Mesendoderm (in vitro differentiated cells): Measurements from ENCODE around the gene HSF5.

Experiments used
- DNase-seq: peaks from one replicate; pipeline ENCODE4 v3.0.0; 2013
- H2AK5ac ChIP-seq: 2 replicates; pipeline ENCODE4 v1.6.1; 2013; ENCODE audit warnings: low read length, inconsistent platforms
- H2BK120ac ChIP-seq: 2 replicates; pipeline ENCODE4 v1.6.1; 2013; ENCODE audit warnings: low read depth, mild to moderate bottlenecking, low read length, moderate library complexity, mixed read lengths
- H2BK15ac ChIP-seq: replicated peaks from 2 replicates; pipeline ENCODE4 v1.6.1; 2013; ENCODE audit warnings: low read depth, mild to moderate bottlenecking, moderate library complexity
- H2BK5ac ChIP-seq: 2 replicates; pipeline ENCODE4 v1.6.1; 2013; ENCODE audit warnings: low read length, inconsistent platforms
- H3K18ac ChIP-seq: 2 replicates; pipeline ENCODE4 v1.6.1; 2013; ENCODE audit warnings: mild to moderate bottlenecking, low read length, mixed read lengths
- H3K23ac ChIP-seq: one replicate; pipeline ENCODE4 v1.6.1; 2013; ENCODE audit warnings: low read length
- H3K27ac ChIP-seq: 2 replicates; pipeline ENCODE4 v1.5.1; 2013; ENCODE audit warnings: low read depth, mild to moderate bottlenecking, inconsistent platforms, low read length, moderate library complexity
- H3K27me3 ChIP-seq: 2 replicates; pipeline ENCODE4 v1.6.1; 2013; ENCODE audit warnings: low read length, control low read depth, mild to moderate bottlenecking, inconsistent platforms; ENCODE audit not compliant: insufficient read depth, poor library complexity
- H3K36me3 ChIP-seq: 2 replicates; pipeline ENCODE4 v1.6.1; 2013; ENCODE audit warnings: low read length, inconsistent platforms; ENCODE audit not compliant: control insufficient read depth, insufficient read depth
- H3K4ac ChIP-seq: one replicate; pipeline ENCODE4 v1.6.1; 2013; ENCODE audit warnings: low read depth, mild to moderate bottlenecking, low read length, moderate library complexity
- H3K4me1 ChIP-seq: 2 replicates; pipeline ENCODE4 v1.6.1; 2013; ENCODE audit warnings: low read depth, low read length, inconsistent platforms; ENCODE audit not compliant: control insufficient read depth
- H3K4me2 ChIP-seq: 2 replicates; pipeline ENCODE4 v1.6.1; 2013; ENCODE audit warnings: low read length
- H3K4me3 ChIP-seq: 2 replicates; pipeline ENCODE4 v1.5.1; 2013; ENCODE audit warnings: mild to moderate bottlenecking, low read length
- H3K56ac ChIP-seq: one replicate; pipeline ENCODE4 v1.6.1; 2013; ENCODE audit warnings: low read length
- H3K79me1 ChIP-seq: 2 replicates; pipeline ENCODE4 v1.6.1; 2013; ENCODE audit warnings: low read length, inconsistent platforms
- H3K79me2 ChIP-seq: 2 replicates; pipeline ENCODE4 v1.6.1; 2013; ENCODE audit warnings: mild to moderate bottlenecking, low read length; ENCODE audit not compliant: control insufficient read depth, insufficient read depth
- H3K9ac ChIP-seq: 2 replicates; pipeline ENCODE4 v1.6.1; 2013; ENCODE audit warnings: low read length, inconsistent platforms
- H4K5ac ChIP-seq: one replicate; pipeline ENCODE4 v1.6.1; 2013; ENCODE audit warnings: low read length
- H4K8ac ChIP-seq: one replicate; pipeline ENCODE4 v1.6.1; 2013; ENCODE audit warnings: low read depth, mild to moderate bottlenecking, control low read depth, low read length, moderate library complexity
- WGBS: extraction: QIAGEN DNeasy Blood & Tissue Kit; methylation state at CpG from one replicate; pipeline ENCODE4 v1.1.7; 2013; ENCODE audit warnings: low lambda C conversion rate, missing lambda C conversion rate; ENCODE audit not compliant: insufficient coverage; ENCODE audit errors: extremely low coverage; 5-methylcytosine and 5-hydroxymethylcytosine counted together

Gene HSF5

GRCh38 chr17:58414596-58414997 lies 73.6 kb downstream of the HSF5 start:
- 100% methylated on average over 1 of the region's 3 CpGs for whole genome bisulfite sequencing
- no peak for DNase-seq
- H2AK5ac ChIP-seq: no peak overlapping the region

GRCh38 chr17:58413684-58414083 lies 74.5 kb downstream of the HSF5 start:
- no peak for DNase-seq
- Histone ChIP-seq H4K5ac (no peak overlapping the region), H3K56ac (no peak overlapping the region), H3K4me1 (no peaks in the 10 kb centered on the region), H3K79me1 (no peaks in the 10 kb centered on the region), H2BK5ac (no peak overlapping the region), H3K4me2 (no peak overlapping the region), H3K27me3 (no peaks in the 10 kb centered on the region), H3K27ac (no peak overlapping the region), H3K79me2 (no peaks in the 10 kb centered on the region), H3K9ac (no peak overlapping the region), H2BK15ac (no peak overlapping the region), H3K23ac (no peak overlapping the region), H3K36me3 (no peaks in the 10 kb centered on the region), H4K8ac (no peak overlapping the region), H2BK120ac (no peak overlapping the region), H3K4me3 (no peak overlapping the region), H3K18ac (no peak overlapping the region), H3K4ac (no peak overlapping the region), H2AK5ac (no peak overlapping the region)
- no CpG with 5 or more reads among the region's 2 CpGs for WGBS

More at GRCh38 chr17:58414596-58414997, 73.6 kb downstream of the HSF5 start:
- no peaks in the 10 kb centered on the region for H3K4me1 ChIP-seq
- no peak overlapping the region for H3K18ac ChIP-seq
- H3K36me3 ChIP-seq: no peaks in the 10 kb centered on the region
- H3K27ac ChIP-seq: no peak overlapping the region
- H3K79me2 ChIP-seq: no peaks in the 10 kb centered on the region
- H4K8ac ChIP-seq: no peak overlapping the region
- H3K56ac ChIP-seq: no peak overlapping the region
- no peak overlapping the region for H2BK15ac ChIP-seq
- H3K4me3 ChIP-seq: no peak overlapping the region
- no peak overlapping the region for H4K5ac ChIP-seq
- H3K27me3 ChIP-seq: no peaks in the 10 kb centered on the region
- H2BK5ac ChIP-seq: no peak overlapping the region
- no peak overlapping the region for H3K9ac ChIP-seq
- no peak overlapping the region for H2BK120ac ChIP-seq
- H3K23ac ChIP-seq: no peak overlapping the region
- H3K79me1 ChIP-seq: no peaks in the 10 kb centered on the region
- H3K4me2 ChIP-seq: no peak overlapping the region
- H3K4ac ChIP-seq: no peak overlapping the region

DNA sequence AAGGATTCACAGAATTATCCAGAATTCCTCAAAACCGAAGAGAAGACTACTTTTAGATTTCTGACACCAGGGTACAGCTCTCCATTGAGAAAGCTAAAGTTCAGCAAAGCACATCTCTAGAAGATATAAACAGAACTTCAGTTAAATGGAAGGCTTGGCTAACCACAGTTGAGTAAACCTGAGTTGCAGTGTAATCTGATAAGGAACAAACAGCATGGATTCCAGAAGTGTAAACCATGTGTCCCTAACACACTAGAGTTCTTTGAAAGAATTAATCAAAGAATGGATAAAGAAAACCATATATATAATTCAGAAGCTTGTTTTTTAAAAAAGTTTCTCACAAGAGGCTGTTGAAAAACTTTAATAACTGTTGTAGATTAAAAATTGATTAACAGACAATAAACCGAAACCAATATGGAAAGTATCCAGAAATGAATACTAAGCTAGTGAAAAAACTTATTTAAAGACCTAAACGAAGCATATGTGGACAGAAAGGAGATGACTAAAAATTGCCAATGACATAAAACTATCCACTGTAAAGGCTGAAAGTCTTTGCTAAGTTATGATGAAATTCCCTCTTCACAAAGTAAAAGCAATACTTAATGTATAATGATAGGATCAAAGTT lies 75.1 kb downstream of the HSF5 start:
- Histone ChIP-seq H4K8ac (no peak overlapping the region), H3K9ac (no peak overlapping the region), H2AK5ac (no peak overlapping the region), H2BK120ac (no peak overlapping the region), H3K27me3 (no peaks in the 10 kb centered on the region), H3K56ac (no peak overlapping the region), H3K4ac (no peak overlapping the region), H3K4me1 (no peaks in the 10 kb centered on the region), H3K79me1 (no peaks in the 10 kb centered on the region), H4K5ac (no peak overlapping the region), H3K4me3 (no peak overlapping the region), H3K18ac (no peak overlapping the region), H2BK5ac (no peak overlapping the region), H3K4me2 (no peak overlapping the region), H3K36me3 (no peaks in the 10 kb centered on the region), H3K27ac (no peak overlapping the region), H3K23ac (no peak overlapping the region), H3K79me2 (no peaks in the 10 kb centered on the region), H2BK15ac (no peak overlapping the region)
- DNase-seq: no peak
- no CpG with 5 or more reads among the region's 3 CpGs for WGBS

GRCh38 chr17:58412064-58412703 lies 76.0 kb downstream of the HSF5 start:
- Histone ChIP-seq H3K27me3 (no peaks in the 10 kb centered on the region), H2BK5ac (no peak overlapping the region), H3K27ac (no peak overlapping the region), H2BK120ac (no peak overlapping the region), H3K4me2 (no peak overlapping the region), H3K79me2 (no peaks in the 10 kb centered on the region), H3K36me3 (no peaks in the 10 kb centered on the region), H2BK15ac (no peak overlapping the region), H3K23ac (no peak overlapping the region), H3K56ac (no peak overlapping the region), H2AK5ac (no peak overlapping the region), H3K18ac (no peak overlapping the region), H4K8ac (no peak overlapping the region), H3K9ac (no peak overlapping the region), H3K4ac (no peak overlapping the region), H4K5ac (no peak overlapping the region), H3K4me3 (no peak overlapping the region), H3K4me1 (no peaks in the 10 kb centered on the region), H3K79me1 (no peaks in the 10 kb centered on the region)
- WGBS: no CpG with 5 or more reads among the region's 1 CpG
- no peak for DNase-seq

DNA sequence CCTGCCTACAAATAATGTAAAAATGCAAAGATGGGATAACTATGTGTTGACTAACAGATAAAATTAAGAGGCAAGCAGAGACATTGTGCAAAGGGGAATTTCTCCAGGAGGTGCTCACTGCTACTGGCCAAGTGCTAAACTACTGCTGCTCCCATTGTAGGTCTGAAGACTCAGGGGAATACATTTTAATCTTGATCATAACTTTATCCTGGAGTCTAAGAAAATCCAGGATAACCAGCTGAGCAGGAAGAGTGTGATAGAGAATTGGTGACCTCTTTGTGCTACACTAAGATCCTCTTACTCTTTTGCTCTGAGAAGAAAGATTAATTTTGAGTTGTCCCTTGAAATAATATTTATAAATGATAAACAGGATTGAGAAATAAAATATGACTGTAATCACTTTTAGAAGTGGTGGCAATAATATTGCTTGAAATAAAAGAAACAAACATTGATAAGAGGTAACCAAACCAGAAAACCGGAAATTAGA lies 76.8 kb downstream of the HSF5 start:
- no peak overlapping the region for H4K5ac ChIP-seq
- no peak overlapping the region for H3K4me2 ChIP-seq
- no peak overlapping the region for H2BK120ac ChIP-seq
- no peak overlapping the region for H3K56ac ChIP-seq
- no peaks in the 10 kb centered on the region for H3K79me2 ChIP-seq
- no peak overlapping the region for H3K9ac ChIP-seq
- no peak overlapping the region for H3K23ac ChIP-seq
- no peak overlapping the region for H3K4ac ChIP-seq
- WGBS: no CpG with 5 or more reads among the region's 1 CpG
- H3K79me1 ChIP-seq: no peaks in the 10 kb centered on the region
- no peaks in the 10 kb centered on the region for H3K27me3 ChIP-seq
- H3K27ac ChIP-seq: no peak overlapping the region
- H2BK5ac ChIP-seq: no peak overlapping the region
- H2AK5ac ChIP-seq: no peak overlapping the region
- H3K4me3 ChIP-seq: no peak overlapping the region
- no peaks in the 10 kb centered on the region for H3K4me1 ChIP-seq
- no peak overlapping the region for H3K18ac ChIP-seq
- no peak overlapping the region for H2BK15ac ChIP-seq
- H4K8ac ChIP-seq: no peak overlapping the region
- H3K36me3 ChIP-seq: no peaks in the 10 kb centered on the region
- DNase-seq: no peak
